Cardiac ventricle fibroblast (primary cell): ENCODE measurements around the gene TST. TPM values are rescaled to one million over a fixed set of nuclear protein-coding genes. Genes with fewer than 3 reads are reported as not detected.

ENCODE experiments used
- total RNA-seq: library from RNA; depleted of rRNA; stranded (reverse); fragments of >200 nt; gene quantifications from 2 replicates; pipeline ENCODE4 v1.2.3, GENCODE V29; 2015

Gene TST
- 24.2 and 34.3 TPM in 2 replicates for total RNA-seq

GRCh38 chr22:37019309-37020191 lies at the start of gene TST, which contains the start of gene MPST:
Gene TST, minus strand, starts transcription at chr22:37019447. Its CDS starts 715 bp downstream, at chr22:37018732.
Gene MPST, plus strand, starts transcription at chr22:37019742. Its CDS starts 95 bp downstream, at chr22:37019837.

GRCh38 chr22:37051391-37052385 lies 32.4 kb upstream of the TST start, which contains the start of gene KCTD17:
Gene KCTD17, plus strand, starts transcription at chr22:37051742. Its CDS starts 19 bp downstream, at chr22:37051761.

Other genes with a start within 250 kb of the TST start
- gene IFT27, start 243.3 kb downstream of the TST start, total RNA-seq, result 9.7 and 15.0 TPM in 2 replicates
- gene PVALB, start 202.4 kb downstream of the TST start, total RNA-seq, result not detected in 2 replicates
- gene NCF4, start 158.4 kb downstream of the TST start, total RNA-seq, result not detected in 2 replicates
- 0.05 and 0.19 TPM in 2 replicates for gene CSF2RB, start 105.8 kb downstream of the TST start, total RNA-seq
- gene MPST, start 295 bp upstream of the TST start, total RNA-seq, result 75.2 and 85.1 TPM in 2 replicates
- 13.9 and 23.8 TPM in 2 replicates for gene KCTD17, start 32.3 kb upstream of the TST start, total RNA-seq
- gene TMPRSS6, start 90.3 kb upstream of the TST start, total RNA-seq, result not detected in 2 replicates
- 0.19 and 1.5 TPM in 2 replicates for gene IL2RB, start 130.5 kb upstream of the TST start, total RNA-seq
- gene C1QTNF6, start 168.8 kb upstream of the TST start, total RNA-seq, result 35.8 and 35.9 TPM in 2 replicates
- not detected in 2 replicates for gene SSTR3, start 193.0 kb upstream of the TST start, total RNA-seq
- 54.1 and 55.0 TPM in 2 replicates for gene RAC2, start 224.8 kb upstream of the TST start, total RNA-seq